Smooth muscle cell (in vitro differentiated cells): ENCODE data around the gene DNAI2. TPM values are rescaled to one million over a fixed set of nuclear protein-coding genes. Genes with fewer than 3 reads are reported as not detected.

ENCODE experiments used
- DNase-seq: peaks from one replicate; lab custom pipeline; 2025; ENCODE audit not compliant: unreplicated experiment; lab: John Stamatoyannopoulos, UW
- H2AFZ ChIP-seq: fragments of 200-600 bp; sonication (generic); 2 replicates; pipeline ENCODE4 v1.6.0; 2016; ENCODE audit warnings: antibody characterized with exemption, low read depth, mild to moderate bottlenecking
- H3F3A ChIP-seq: fragments of 200-600 bp; sonication (generic); 2 replicates; pipeline ENCODE4 v1.6.0; 2017; ENCODE audit warnings: antibody characterized with exemption, low read depth
- H3K27ac ChIP-seq: fragments of 200-600 bp; sonication (generic); 2 replicates; pipeline ENCODE4 v1.5.1; 2016; ENCODE audit warnings: low read depth, mild to moderate bottlenecking
- H3K27me3 ChIP-seq: fragments of 200-600 bp; sonication (generic); 2 replicates; pipeline ENCODE4 v1.6.1; 2016; ENCODE audit warnings: low read depth, mild to moderate bottlenecking
- H3K36me3 ChIP-seq: fragments of 200-600 bp; sonication (generic); 2 replicates; pipeline ENCODE4 v1.5.1; 2016; ENCODE audit warnings: low read depth
- H3K4me1 ChIP-seq: fragments of 200-600 bp; sonication (generic); 2 replicates; pipeline ENCODE4 v1.5.1; 2016; ENCODE audit warnings: low read depth
- H3K4me2 ChIP-seq: fragments of 200-600 bp; sonication (generic); 2 replicates; pipeline ENCODE4 v1.6.0; 2016; ENCODE audit warnings: mild to moderate bottlenecking
- H3K4me3 ChIP-seq: fragments of 200-600 bp; sonication (generic); 2 replicates; pipeline ENCODE4 v1.5.1; 2016; ENCODE audit warnings: mild to moderate bottlenecking
- H3K79me2 ChIP-seq: fragments of 200-600 bp; sonication (generic); 2 replicates; pipeline ENCODE4 v1.6.0; 2016; ENCODE audit warnings: low read depth, mild to moderate bottlenecking
- H3K9ac ChIP-seq: fragments of 200-600 bp; sonication (generic); 2 replicates; pipeline ENCODE4 v1.6.0; 2016; ENCODE audit warnings: low read depth
- H3K9me3 ChIP-seq: fragments of 200-600 bp; sonication (generic); replicated peaks from 2 replicates; pipeline ENCODE4 v1.5.1; 2016; ENCODE audit warnings: low read depth
- H4K20me1 ChIP-seq: fragments of 200-600 bp; sonication (generic); 2 replicates; pipeline ENCODE4 v1.6.0; 2016; ENCODE audit warnings: low read depth
- CTCF ChIP-seq: fragments of 200-600 bp; sonication (generic); IDR thresholded peaks from 2 replicates; pipeline ENCODE4 v1.5.1; 2017; ENCODE audit warnings: borderline replicate concordance, mild to moderate bottlenecking, antibody characterized with exemption; ENCODE audit not compliant: insufficient read depth, poor library complexity, severe bottlenecking
- WGBS: methylation state at CpG from one replicate; pipeline ENCODE4 v1.1.7; 2016; ENCODE audit warnings: low lambda C conversion rate; 5-methylcytosine and 5-hydroxymethylcytosine counted together
- polyA plus RNA-seq: library from polyadenylated mRNA; unstranded; fragments of >200 nt; fragmentation: Nextera tagmentation; extraction: Ambion mirVana; gene quantifications from 2 replicates; pipeline ENCODE4 v1.2.1, GENCODE V29; 2016
- total RNA-seq: library from RNA; depleted of rRNA; stranded (reverse); fragments of >200 nt; gene quantifications from 2 replicates; pipeline ENCODE4 v1.2.3, GENCODE V29; 2014

The DNAI2 gene
- total and polyA plus RNA-seq, 2 experiments from 2014 or later: not detected

DNA sequence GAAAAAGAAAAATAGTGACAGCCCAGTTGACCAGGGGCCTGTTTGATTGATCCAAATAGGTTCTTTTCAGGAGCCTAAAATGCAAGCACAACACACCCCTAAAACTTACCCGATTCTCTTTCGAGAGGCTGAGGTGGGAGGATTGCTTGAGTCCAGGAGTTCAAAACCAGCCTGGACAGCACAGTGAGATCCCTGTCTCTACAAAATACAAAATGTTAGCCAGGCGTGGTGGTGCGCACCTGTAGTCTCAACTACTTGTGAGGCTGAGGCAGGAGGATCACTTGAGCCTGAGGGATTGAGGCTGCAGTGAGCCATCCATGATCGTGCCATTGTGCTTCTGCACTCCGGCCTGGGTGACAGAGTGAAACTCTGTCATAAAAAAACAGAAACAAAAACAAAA lies 50.5 kb downstream of the DNAI2 start:
- Histone ChIP-seq H3F3A (no peaks in the 10 kb centered on the region), H4K20me1 (no peaks in the 10 kb centered on the region), H3K4me3 (no peak overlapping the region), H3K27ac (no peak overlapping the region), H3K9ac (no peak overlapping the region), H3K9me3 (no peaks in the 10 kb centered on the region), H3K36me3 (no peaks in the 10 kb centered on the region), H2AFZ (no peak overlapping the region), H3K79me2 (no peaks in the 10 kb centered on the region), H3K4me1 (peaks cover 8% of the 10 kb centered on the region), H3K27me3 (peaks cover 64% of the 10 kb centered on the region), H3K4me2 (no peak overlapping the region)
- no peak for DNase-seq
- TF ChIP-seq CTCF: no peak
- whole genome bisulfite sequencing: 91% methylated on average over 6 of the region's 6 CpGs

- no peak for DNase-seq
- Histone ChIP-seq H3K27ac (no peak overlapping the region), H4K20me1 (no peaks in the 10 kb centered on the region), H3K9me3 (no peaks in the 10 kb centered on the region), H3K9ac (no peak overlapping the region), H2AFZ (no peak overlapping the region), H3K79me2 (no peaks in the 10 kb centered on the region), H3K4me2 (peak overlapping the region; percentile 82), H3K4me1 (peaks cover 8% of the 10 kb centered on the region), H3K27me3 (peaks cover 64% of the 10 kb centered on the region), H3K36me3 (no peaks in the 10 kb centered on the region), H3K4me3 (peak overlapping the region; percentile 41), H3F3A (no peaks in the 10 kb centered on the region)
- WGBS: 51% methylated on average over 11 of the region's 11 CpGs
- no peak for TF ChIP-seq CTCF
Observed at GRCh38 chr17:74325376-74325742, 51.3 kb downstream of the DNAI2 start.

DNA sequence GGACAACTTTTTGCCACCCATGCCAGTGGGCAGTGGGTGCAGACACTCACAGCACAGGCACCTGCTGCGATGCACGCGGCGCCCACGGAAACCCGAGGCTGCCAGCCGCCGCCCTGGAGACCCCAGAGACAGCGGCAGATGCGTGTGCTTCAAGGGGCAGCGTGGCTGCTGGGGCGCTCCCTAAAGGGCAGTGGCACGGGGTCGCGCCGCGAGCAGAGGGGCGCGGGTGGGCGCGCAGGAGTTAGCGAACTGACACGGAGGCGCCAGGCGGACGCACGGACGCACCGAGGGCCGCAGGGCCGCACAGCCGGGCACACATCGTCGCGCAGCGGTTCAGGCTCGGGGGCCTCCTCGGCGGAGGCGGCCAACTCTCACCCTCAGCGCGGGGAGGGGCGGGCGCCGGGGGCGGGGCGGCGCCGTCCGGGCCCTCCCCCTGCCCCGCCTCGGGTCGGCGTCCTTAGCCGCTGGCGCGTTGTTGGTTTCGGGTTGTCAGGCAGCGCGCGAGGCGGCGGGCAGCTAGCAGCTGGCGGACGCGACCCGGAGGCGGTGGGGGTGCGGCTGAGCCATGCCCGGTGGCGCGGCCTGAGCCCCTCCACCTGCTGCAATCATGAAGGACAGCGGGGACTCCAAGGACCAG lies 51.8 kb downstream of the DNAI2 start, which contains the start of gene KIF19:
Gene KIF19 (plus strand): TSS at position 484 of the 637 bp plus-strand sequence. CDS start 124 bp downstream, at position 608.
- no peaks in the 10 kb centered on the region for H3K36me3 ChIP-seq
- peak within 1 kb of the TSS; percentile 82 for H3K4me2 ChIP-seq
- no peaks in the 10 kb centered on the region for H4K20me1 ChIP-seq
- H3K4me3 ChIP-seq: peak within 1 kb of the TSS; percentile 41
- no peaks in the 10 kb centered on the region for H3K79me2 ChIP-seq
- no peaks in the 10 kb centered on the region for H3K9me3 ChIP-seq
- H3K27ac ChIP-seq: no peak within 1 kb of the TSS
- WGBS: 7% methylated on average over 59 of the region's 73 CpGs
- no peak within 1 kb of the TSS for H2AFZ ChIP-seq
- no peaks in the 10 kb centered on the region for H3F3A ChIP-seq
- TF ChIP-seq CTCF: no peak
- peaks cover 64% of the 10 kb centered on the region for H3K27me3 ChIP-seq
- H3K9ac ChIP-seq: no peak within 1 kb of the TSS
- H3K4me1 ChIP-seq: peaks cover 8% of the 10 kb centered on the region
- DNase-seq: no peak

GRCh38 chr17:74326506-74326905 lies 52.5 kb downstream of the DNAI2 start:
- 42% methylated on average over 9 of the region's 10 CpGs for WGBS
- Histone ChIP-seq H4K20me1 (no peaks in the 10 kb centered on the region), H3K9ac (no peak overlapping the region), H3K36me3 (no peaks in the 10 kb centered on the region), H3K79me2 (no peaks in the 10 kb centered on the region), H3K4me3 (peak overlapping the region; percentile 41), H3K4me2 (peak overlapping the region; percentile 82), H2AFZ (no peak overlapping the region), H3K27me3 (peaks cover 64% of the 10 kb centered on the region), H3K27ac (no peak overlapping the region), H3K4me1 (peaks cover 8% of the 10 kb centered on the region), H3F3A (no peaks in the 10 kb centered on the region), H3K9me3 (no peaks in the 10 kb centered on the region)
- DNase-seq: no peak
- no peak for TF ChIP-seq CTCF
